ENCODE data around the gene KXD1.

Gene KXD1

GRCh38 chr19:18603958-18604819 is 46.5 kb downstream of the KXD1 start:
- DNase-seq, result no peak

DNA sequence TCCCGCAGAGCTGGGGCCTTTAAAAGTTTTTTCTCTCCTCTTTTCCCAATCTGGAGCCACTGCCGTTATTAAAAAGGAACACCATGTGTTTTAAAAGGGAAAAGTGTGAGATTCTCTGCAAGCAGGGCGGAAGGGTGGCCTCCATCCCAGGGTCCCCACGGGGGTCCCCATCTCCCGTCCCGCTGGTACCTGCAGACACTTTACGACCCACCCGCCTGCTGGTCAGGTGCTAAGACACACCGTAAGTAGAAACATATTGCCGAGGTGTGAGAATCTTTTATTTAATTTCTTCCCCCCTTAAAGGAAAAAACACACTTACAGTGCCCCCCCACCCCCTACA is 47.1 kb downstream of the KXD1 start:
- no peak for DNase-seq

GRCh38 chr19:18605196-18605545 is 47.5 kb downstream of the KXD1 start:
- DNase-seq, result no peak

DNA sequence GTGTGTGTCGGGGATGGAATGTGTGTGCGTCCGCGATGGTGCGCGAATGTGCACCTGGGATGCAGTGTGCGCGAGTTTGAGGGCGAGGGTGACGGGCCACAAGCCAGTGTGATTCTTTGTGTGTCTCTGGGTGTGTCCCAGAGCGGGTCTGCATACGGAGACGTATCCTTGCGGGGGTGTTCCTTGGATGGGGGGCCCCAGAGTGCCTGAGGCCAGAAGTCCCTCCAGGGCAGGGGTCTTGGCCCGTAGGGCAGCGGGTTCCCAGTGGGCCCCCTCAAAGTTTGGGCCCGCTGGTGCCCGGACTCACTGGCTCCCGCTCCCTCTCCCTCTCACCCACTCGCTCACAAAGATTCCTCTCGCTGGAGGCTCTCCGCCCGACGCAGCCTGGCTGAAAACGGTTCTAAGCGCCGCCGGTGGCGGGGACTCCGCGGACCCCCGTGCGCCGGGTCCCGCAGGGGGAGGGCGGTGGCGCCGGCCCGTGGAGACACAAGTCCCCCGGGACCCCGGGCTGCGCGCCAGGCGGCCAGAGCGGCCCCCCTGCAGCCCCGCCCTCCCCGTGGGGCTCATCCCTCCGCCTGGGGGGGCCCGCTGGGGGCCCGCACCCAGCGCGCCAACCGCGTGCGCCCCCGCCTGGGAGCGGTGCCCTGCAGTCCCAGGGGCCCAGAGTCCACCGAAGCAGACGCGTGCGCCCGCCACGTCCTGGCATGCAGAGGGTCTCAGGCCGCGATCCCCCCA is 48.0 kb downstream of the KXD1 start:
- DNase-seq, result no peak

- DNase-seq, result no peak
Observed at GRCh38 chr19:18606281-18607225, 48.9 kb downstream of the KXD1 start, which contains the start of gene CRLF1. Gene CRLF1, minus strand, starts transcription at chr19:18606799. Its CDS starts 143 bp downstream, at chr19:18606656.

GRCh38 chr19:18607226-18608101 is 49.8 kb downstream of the KXD1 start:
- DNase-seq, result peak; percentile 37

GRCh38 chr19:18608102-18608804 is 50.6 kb downstream of the KXD1 start:
- DNase-seq, result no peak

DNA sequence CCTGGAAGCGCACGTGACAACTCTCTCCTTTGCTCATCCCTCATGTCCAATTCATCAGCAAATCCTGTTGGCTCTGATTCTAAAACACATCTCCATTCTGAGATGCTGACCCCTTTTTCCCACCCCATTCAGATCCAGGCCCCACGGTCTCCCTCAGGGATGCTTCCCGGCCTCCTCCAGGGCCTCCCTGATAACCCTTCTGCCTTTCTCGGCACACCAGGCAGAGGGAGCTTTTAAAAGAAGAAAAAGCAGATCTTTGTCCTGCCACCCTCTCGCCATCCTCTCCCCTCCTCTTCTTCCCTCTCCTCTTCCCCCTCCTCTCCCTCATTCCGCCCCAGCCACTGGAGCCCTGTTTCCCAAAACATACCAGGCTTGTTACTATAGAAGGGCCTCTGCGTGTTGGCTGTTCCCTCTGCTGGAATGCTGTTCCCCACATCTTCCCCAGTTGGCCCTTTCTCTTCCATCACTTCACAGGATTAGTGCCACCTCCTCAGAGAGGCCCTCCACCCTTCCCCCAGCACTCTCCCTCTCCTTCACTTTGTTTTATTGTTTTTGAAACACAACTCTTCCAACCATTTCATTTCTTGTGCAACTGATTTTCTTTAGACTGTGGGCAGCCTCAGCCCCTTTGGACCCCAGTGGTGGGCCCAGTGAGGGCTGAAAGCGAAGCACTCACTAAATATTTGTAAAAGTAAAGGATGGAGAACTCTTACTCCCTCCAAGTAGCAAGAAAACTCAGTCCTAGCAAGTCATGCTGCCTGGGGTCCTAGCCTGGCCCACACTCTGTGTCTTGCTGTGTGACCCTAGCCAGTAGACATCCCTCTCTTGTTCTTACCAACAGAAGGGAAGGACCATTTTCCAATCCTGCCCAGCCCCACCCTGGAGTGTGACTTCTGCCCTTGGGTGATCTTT is 51.4 kb downstream of the KXD1 start:
- no peak for DNase-seq

DNA sequence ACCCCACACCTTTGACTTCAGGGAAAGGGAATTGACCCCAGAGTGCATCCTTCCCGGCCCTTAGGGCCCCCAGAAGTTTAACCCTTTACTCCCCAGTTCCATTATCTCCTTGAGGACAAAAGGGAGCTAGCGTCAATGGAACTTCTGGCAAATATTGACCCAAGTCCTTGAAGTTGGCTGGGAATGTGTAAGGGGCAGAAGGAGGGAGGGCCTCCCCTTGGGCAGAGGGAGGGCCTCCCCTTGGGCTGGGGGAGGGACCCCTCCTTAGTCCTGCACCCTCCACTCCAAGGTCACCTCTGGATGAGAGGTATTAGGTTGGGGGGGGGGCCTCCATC is 52.0 kb downstream of the KXD1 start:
- DNase-seq, result no peak

GRCh38 chr19:18610245-18610555 is 52.5 kb downstream of the KXD1 start:
- DNase-seq, result no peak

- DNase-seq, result no peak
Observed at GRCh38 chr19:18610556-18611326, 53.1 kb downstream of the KXD1 start.

DNA sequence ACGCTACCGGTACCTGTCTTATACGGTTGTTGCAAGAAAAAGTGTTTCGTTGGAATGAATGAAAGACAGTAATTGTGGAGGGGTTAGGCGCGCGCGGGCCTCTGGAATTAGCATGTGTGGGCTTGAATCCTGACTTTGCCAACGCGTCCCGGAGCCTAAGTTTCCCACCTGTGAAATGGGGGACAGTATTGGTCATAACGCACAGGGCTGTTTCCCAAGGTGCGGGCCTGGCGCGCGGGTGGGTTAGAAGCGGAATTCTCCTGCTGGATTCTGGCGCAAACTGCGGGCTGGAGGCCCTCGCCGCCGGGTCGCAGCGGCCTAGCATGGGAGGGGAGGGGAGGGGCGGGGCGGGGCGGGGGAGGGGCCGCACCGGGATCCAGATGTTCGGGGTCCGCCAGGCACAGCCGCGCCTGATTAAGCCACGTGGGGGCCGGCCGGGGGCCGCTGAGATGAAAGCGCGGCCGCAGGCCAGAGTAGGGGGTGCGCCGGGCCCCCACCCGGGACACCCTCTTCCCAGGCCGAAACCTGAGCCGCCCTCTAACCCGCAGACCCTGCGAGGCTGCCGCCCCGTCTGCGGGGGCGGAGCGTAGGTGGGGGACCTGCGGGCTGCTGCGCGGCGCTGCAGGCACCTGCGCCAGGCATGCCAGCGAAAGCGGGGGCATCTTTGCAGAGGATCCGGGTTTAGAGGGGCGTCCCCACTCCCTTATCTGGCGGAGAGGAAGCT is 53.8 kb downstream of the KXD1 start:
- peak; percentile 25 for DNase-seq

DNA sequence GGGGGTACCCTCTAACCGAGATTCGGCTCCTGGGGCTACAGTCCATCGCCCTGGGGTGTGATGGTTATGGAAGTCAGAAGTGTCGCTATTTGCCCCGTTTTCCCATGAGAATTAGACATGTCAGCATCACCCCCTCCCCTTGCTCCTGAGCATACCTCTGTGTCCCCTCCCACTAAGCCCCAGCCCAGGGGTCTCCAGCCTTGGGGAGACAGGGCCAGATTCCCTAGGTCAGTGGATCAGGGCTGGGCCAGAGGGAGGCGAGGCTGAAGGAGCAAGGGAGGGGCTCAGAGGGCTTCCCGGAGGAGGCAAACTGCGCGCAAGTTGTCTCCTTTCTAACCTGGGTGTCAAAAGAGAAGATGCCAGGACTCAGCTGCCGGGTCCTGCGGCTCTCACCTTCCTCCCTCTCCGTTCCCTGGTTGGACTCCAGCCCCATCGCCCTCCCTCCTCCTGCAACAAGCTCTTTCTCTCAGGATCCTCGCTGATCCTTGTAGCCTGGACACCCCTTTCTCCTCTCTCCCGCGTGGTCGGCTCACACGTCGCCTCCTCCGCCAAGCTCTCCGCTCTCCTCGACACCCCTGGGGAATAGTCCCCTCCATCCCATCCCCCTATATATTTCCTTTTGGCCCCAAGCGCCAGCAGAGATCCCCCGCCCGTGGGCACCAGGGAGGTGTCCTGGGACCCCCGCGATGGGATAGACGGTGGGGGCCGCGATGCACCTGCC is 54.5 kb downstream of the KXD1 start:
- no peak for DNase-seq

DNA sequence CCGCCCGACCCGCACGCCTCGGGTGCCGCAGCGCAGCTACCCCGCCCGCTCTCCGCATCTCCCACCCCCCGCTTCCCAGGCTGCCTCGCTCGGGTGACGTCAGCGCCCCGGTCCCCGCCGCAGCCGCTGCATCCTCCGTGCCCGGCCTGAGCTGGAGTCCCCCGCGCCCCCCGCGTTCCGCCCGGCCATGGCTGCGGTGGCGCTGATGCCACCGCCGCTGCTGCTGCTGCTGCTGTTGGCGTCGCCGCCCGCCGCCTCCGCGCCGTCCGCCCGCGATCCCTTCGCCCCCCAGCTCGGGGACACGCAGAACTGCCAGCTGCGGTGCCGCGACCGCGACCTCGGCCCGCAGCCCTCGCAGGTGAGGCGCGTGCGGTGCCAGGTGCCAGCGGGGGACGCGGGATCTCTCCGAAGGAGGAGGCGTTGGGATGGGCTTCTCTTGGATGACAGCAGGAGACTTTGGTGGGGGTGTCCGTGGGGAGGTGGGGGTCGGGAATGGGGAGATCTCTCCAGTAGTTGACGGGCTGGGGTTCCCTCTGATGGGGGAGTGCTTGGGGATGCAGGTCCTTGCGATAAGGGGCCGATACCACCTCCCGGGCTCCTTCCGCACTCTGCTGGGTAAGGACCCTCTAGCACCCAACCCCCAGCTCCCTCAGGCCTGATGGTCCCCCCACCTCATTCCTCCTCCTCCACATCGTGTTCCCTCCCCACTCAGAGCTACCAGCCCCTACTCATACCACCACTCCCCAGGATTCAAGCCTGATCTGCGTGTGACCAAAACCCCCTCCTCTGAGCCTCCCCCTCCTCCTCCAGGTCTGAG is 55.3 kb downstream of the KXD1 start, which contains the start of gene TMEM59L:
Gene TMEM59L (plus strand): TSS at position 99 of the 817 bp plus-strand sequence. CDS start 89 bp downstream, at position 188.
- DNase-seq, result peak; percentile 58

GRCh38 chr19:18613589-18614234 is 56.0 kb downstream of the KXD1 start:
- no peak for DNase-seq

- no peak for DNase-seq
Observed at GRCh38 chr19:18616023-18616422, 58.4 kb downstream of the KXD1 start.

DNA sequence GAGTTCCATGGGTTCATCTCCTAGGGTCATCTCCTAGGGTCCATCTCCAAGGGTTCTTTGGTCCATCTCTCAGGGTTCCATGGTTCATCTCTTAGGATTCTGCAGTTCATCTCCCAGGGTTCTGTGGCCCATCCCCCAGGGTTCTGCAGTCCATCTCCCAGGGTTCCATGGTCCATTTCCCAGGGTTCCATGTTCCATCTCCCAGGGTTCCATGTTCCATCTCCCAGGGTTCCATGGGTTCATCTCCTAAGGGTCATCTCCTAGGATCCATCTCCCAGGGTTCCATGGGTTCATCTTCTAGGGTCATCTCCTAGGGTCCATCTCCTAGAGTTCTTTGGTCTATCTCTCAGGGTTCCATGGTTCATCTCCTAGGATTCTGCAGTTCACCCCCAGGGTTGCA is 59.9 kb downstream of the KXD1 start:
- no peak for DNase-seq

Measured in activated naive CD4-positive, alpha-beta T cell treated with Interleukin-2 at 50 U/mL for 16 hours (primary cell).